Duodenal mucosa (tissue), 2 donors: ENCODE results near the gene MYF5.
"Not testable (repeated sequence)": the region's sequence is repeated elsewhere in the genome, so short reads cannot be mapped to it uniquely, and the experiment has no call there.

Source experiments
- H3K27ac ChIP-seq: one replicate; pipeline ENCODE4 v1.7.0; 2013; ENCODE audit warnings: low read depth, low read length
- H3K27me3 ChIP-seq, 2 donors: one replicate each; pipeline ENCODE4 v1.7.0; 2013; ENCODE audit warnings: low read length in 2 of 2, control low read depth in 1 of 2; ENCODE audit not compliant: insufficient read depth in 2 of 2, control insufficient read depth in 1 of 2
- H3K36me3 ChIP-seq, 2 donors: one replicate each; pipeline ENCODE4 v1.7.0; 2013; ENCODE audit warnings: low read length in 2 of 2, control low read depth in 1 of 2; ENCODE audit not compliant: insufficient read depth in 2 of 2, control insufficient read depth in 1 of 2
- H3K4me1 ChIP-seq, 2 donors: one replicate each; pipeline ENCODE4 v1.7.0; 2013; ENCODE audit warnings: low read length in 2 of 2, control low read depth in 1 of 2; ENCODE audit not compliant: insufficient read depth in 2 of 2, control insufficient read depth in 1 of 2
- H3K4me3 ChIP-seq, 2 donors: one replicate each; pipeline ENCODE4 v1.7.0; 2013; ENCODE audit warnings: low read length in 2 of 2, low read depth in 1 of 2
- H3K9ac ChIP-seq, 2 donors: one replicate each; pipeline ENCODE4 v1.7.0; 2013; ENCODE audit warnings: low read length in 2 of 2, low read depth in 1 of 2
- H3K9me3 ChIP-seq, 2 donors: one replicate each; pipeline ENCODE4 v1.7.0; 2013; ENCODE audit warnings: low read length in 2 of 2, control low read depth in 1 of 2; ENCODE audit not compliant: control insufficient read depth in 1 of 2

Gene MYF5

DNA sequence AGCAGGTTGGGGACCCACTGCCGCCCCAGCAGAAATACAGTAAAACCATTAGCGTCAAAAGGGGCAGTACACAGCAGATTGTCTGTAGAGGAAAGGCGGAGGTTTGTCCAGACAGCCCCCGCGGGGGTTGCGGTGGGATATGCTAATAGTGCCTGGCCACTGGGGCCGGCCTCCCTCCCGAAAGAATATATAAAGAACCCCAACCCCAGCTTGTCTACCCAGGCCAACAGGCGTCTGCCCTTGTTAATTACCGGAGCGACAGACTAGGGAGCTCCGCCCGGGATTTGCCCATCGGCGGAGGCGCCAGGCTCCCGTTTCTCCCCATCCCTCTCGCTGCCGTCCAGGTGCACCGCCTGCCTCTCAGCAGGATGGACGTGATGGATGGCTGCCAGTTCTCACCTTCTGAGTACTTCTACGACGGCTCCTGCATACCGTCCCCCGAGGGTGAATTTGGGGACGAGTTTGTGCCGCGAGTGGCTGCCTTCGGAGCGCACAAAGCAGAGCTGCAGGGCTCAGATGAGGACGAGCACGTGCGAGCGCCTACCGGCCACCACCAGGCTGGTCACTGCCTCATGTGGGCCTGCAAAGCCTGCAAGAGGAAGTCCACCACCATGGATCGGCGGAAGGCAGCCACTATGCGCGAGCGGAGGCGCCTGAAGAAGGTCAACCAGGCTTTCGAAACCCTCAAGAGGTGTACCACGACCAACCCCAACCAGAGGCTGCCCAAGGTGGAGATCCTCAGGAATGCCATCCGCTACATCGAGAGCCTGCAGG is at the start of gene MYF5:
MYF5 (plus strand) TSS at position 217 of the 774 bp plus-strand sequence; CDS start at position 369, 152 bp downstream.
- Histone ChIP-seq H3K27me3 (peaks cover 4 to 33% of the 10 kb centered on the region in 2 donors), H3K9me3 (no peaks in the 10 kb centered on the region)

DNA sequence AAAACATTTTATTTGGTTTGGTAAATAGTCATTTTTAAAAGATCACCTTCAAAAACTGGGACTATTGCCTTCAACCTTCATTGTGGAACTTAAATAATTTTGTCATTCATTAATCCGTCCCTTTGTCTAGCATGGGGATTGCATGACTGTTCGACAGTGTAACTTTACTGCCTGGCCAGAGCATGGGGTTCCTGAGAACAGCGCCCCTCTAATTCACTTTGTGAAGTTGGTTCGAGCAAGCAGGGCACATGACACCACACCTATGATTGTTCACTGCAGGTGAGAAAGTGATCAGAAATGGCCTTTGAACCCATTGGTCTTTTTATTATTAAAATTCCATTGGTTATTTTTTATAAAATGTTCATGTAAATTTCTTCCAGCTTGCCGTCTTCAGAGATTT is 46.5 kb upstream of the MYF5 start:
- H3K36me3 ChIP-seq: no peaks in the 10 kb centered on the region
- H3K27me3 ChIP-seq: no peaks in the 10 kb centered on the region
- H3K4me1 ChIP-seq: no peaks in the 10 kb centered on the region
- H3K27ac ChIP-seq: no peak overlapping the region
- no peaks in the 10 kb centered on the region for H3K9me3 ChIP-seq
- no peak overlapping the region for H3K9ac ChIP-seq
- no peak overlapping the region for H3K4me3 ChIP-seq

More for the DNA sequence above, at the start of gene MYF5:
- no peaks in the 10 kb centered on the region for H3K36me3 ChIP-seq
- no peak within 1 kb of the TSS for H3K9ac ChIP-seq
- no peaks in the 10 kb centered on the region for H3K4me1 ChIP-seq
- no peak within 1 kb of the TSS for H3K4me3 ChIP-seq
- no peak within 1 kb of the TSS for H3K27ac ChIP-seq

DNA sequence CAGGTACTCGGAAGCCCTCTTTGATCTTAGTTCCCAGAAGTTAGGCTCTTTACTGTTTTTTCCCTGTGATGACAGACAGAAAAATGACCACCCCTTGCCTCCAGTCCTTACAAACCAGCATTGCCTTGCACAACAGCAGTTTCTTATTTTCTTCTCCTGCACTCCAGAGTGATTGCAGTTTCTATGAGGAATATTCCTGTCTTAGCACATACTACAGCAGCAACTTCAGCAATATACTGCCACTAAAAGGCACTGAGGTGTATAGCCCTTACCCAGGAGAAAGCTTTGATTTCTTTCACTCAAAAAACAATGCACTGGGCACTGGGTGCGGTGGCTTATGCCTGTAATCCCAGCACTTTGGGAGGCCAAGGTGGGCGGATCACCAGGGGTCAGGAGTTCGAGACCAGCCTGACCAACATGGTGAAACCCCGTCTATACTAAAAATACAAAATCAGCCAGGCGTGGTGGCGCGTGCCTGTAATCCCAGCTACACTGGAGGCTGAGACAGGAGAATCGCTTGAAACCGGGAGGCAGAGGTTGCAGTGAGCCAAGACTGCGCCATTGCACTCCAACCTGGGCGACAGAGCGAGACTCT is 40.6 kb upstream of the MYF5 start:
- not testable (repeated sequence) for H3K27me3 ChIP-seq, H3K9me3 ChIP-seq, H3K9ac ChIP-seq, H3K4me1 ChIP-seq, H3K36me3 ChIP-seq, H3K27ac ChIP-seq, H3K4me3 ChIP-seq

DNA sequence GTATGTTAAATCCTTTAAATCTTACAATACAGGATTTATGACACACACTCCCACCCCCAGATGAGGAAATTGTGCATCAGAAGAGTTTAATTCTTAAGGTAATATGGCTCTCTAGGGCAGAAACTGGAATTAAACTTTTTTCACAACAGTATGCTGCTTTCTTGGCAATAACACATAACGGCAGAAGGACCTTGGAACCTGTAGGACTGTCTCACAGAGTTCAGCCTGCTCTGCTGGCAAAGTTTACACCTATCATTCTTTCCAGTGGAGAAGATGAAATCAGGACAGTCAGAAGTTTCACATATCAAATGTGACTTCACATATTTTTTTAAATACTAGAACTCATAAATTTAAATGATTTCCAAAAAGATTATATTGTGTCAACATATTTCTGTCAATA is 39.9 kb upstream of the MYF5 start:
- no peak overlapping the region for H3K4me3 ChIP-seq
- no peak overlapping the region for H3K9ac ChIP-seq
- no peaks in the 10 kb centered on the region for H3K4me1 ChIP-seq
- no peak overlapping the region for H3K27ac ChIP-seq
- no peaks in the 10 kb centered on the region for H3K9me3 ChIP-seq
- no peaks in the 10 kb centered on the region for H3K36me3 ChIP-seq
- no peaks in the 10 kb centered on the region for H3K27me3 ChIP-seq

DNA sequence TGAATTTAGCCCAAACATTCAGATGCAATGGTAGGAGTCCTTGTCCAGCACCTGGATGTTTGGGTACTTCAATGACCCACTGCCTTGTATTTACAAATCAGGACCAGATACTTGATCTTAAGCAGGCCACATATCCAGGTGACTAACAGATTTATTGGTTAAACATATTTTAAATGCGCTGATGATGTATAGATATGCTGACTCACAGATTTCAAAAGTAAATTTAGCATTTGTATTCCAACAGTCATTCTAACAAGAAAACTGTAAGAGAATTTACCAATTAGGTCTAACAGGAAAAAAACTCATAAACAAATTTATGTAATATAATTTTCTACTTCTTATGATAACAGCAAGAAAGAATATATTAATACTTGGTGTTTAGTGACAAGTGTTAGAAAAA is 38.7 kb upstream of the MYF5 start:
- H3K4me1 ChIP-seq: no peaks in the 10 kb centered on the region
- no peak overlapping the region for H3K4me3 ChIP-seq
- H3K36me3 ChIP-seq: no peaks in the 10 kb centered on the region
- no peak overlapping the region for H3K9ac ChIP-seq
- no peaks in the 10 kb centered on the region for H3K27me3 ChIP-seq
- no peaks in the 10 kb centered on the region for H3K9me3 ChIP-seq
- no peak overlapping the region for H3K27ac ChIP-seq

DNA sequence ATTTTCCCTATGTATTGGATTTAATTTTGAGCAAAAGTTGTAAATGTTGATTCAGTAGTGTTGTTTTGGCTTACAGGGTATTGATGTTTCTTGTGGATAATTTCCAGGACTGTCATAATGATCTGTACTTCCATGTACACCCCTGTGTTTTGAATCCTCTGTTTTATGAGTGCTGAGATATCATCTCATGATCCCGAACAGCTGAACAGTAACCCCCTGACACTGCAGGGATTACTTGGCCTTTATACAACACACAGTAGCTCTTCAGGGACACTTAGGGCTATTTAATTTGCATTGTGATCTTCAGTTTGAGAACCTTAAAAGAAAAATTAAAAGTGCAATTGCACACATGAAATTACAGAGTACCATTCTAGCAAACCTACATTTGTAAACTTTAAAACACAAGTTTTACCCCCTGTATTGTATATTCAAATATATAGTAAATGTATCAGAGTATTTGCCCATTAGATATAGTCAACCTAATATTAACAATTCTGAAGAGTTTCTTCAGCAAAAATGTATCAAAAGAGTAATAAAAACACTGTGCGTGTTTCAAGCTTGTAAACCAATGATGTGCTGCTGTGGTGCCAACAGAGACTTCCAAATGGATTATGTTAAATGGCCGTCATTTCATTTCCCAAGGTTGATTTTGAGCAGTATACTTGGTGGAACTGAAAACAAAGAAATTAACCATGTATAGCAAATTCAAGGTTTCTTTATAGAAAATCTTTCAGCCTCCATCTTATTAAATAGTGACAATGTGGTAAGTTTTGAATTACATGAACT is 37.2 kb upstream of the MYF5 start:
- no peaks in the 10 kb centered on the region for H3K9me3 ChIP-seq
- no peak overlapping the region for H3K9ac ChIP-seq
- H3K27ac ChIP-seq: no peak overlapping the region
- H3K4me1 ChIP-seq: no peaks in the 10 kb centered on the region
- H3K36me3 ChIP-seq: no peaks in the 10 kb centered on the region
- H3K27me3 ChIP-seq: no peaks in the 10 kb centered on the region
- no peak overlapping the region for H3K4me3 ChIP-seq

DNA sequence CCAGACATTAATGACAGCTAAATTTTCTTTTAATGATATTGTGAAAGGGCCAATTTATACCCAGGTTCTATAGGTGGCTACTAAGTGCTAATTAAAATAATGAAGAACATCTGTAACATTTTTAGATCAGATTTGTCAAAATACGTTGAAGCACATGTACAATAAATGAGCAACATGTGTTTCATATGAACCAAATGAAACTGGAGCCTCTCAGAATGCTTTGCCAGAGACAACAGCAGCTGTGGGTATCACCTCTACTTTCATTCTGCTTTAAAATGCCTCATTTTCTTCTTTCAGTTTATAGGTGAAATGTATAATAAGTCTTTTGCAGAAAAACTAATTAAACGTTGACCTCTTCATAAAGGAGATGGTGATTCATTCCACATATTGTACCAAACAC is 35.4 kb upstream of the MYF5 start:
- H3K9ac ChIP-seq: no peak overlapping the region
- no peaks in the 10 kb centered on the region for H3K27me3 ChIP-seq
- no peak overlapping the region for H3K4me3 ChIP-seq
- H3K36me3 ChIP-seq: no peaks in the 10 kb centered on the region
- H3K27ac ChIP-seq: no peak overlapping the region
- H3K4me1 ChIP-seq: no peaks in the 10 kb centered on the region
- H3K9me3 ChIP-seq: no peaks in the 10 kb centered on the region

DNA sequence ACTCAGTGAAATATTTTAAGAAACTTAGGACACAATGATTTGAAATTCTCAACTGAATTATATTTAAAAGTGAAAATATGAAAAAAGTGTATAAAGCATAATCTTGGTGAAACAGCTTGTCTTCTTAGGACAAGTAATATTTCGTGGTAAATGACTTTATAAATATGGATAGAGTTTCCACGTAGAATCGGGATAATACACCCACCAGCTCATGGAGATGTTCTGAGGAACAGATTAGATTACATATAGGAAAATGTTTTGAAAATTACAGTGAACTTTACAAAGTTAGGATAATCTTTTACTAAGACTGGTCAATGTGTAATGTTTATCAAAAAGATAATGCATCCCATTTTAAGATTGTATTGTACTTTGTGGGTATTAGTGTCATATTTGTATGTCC is 34.9 kb upstream of the MYF5 start:
- Histone ChIP-seq H3K27ac (no peak overlapping the region), H3K4me1 (no peaks in the 10 kb centered on the region), H3K9me3 (no peaks in the 10 kb centered on the region), H3K36me3 (no peaks in the 10 kb centered on the region), H3K9ac (no peak overlapping the region), H3K4me3 (no peak overlapping the region), H3K27me3 (no peaks in the 10 kb centered on the region)

DNA sequence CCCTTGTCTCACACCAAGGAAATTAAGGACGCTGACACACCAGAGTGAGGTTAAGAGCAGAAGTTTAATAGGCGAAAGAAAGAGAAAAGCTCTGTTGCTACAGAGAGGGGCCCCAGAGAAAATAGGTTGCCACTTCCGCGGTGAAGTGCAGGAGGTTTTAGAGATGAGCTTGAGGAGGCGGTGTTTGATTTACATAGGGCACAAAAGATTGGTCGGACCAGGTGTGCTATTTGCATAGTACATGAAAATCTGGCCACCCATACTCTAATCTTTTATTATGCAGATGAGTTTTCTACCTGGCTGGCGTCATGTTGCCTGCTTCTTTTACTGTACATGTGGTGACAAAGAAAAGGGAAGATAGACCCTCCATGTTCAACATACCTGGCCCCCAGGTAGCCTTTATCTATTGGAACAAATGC is 32.6 kb upstream of the MYF5 start:
- no peaks in the 10 kb centered on the region for H3K36me3 ChIP-seq
- no peak overlapping the region for H3K27ac ChIP-seq
- no peaks in the 10 kb centered on the region for H3K4me1 ChIP-seq
- no peaks in the 10 kb centered on the region for H3K9me3 ChIP-seq
- no peaks in the 10 kb centered on the region for H3K27me3 ChIP-seq
- no peak overlapping the region for H3K9ac ChIP-seq
- no peak overlapping the region for H3K4me3 ChIP-seq

DNA sequence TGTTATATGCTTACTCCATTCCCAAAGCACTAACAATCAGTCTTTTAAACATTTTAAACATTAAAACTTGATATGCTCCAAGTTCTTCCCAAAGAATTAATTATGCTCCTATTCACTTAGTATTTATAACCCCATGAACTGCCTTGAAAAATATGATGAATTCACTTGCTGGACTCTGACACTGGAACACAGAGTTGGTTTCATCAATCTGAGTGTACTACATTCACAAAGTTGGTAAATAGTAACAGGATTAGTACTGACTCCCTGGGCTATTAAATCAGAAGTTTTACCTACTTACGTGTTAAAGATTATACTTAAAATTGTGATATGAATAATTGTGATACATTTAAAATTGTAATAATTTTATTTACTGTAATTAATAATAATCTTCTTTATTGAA is 26.6 kb upstream of the MYF5 start:
- no peak overlapping the region for H3K4me3 ChIP-seq
- H3K27ac ChIP-seq: no peak overlapping the region
- H3K4me1 ChIP-seq: no peaks in the 10 kb centered on the region
- no peak overlapping the region for H3K9ac ChIP-seq
- H3K36me3 ChIP-seq: no peaks in the 10 kb centered on the region
- H3K9me3 ChIP-seq: no peaks in the 10 kb centered on the region
- H3K27me3 ChIP-seq: no peaks in the 10 kb centered on the region
